ENCODE measurements around the gene PCLO.
"Not testable (repeated sequence)": the region's sequence is repeated elsewhere in the genome, so short reads cannot be mapped to it uniquely, and the experiment has no call there.

PCLO gene

DNA sequence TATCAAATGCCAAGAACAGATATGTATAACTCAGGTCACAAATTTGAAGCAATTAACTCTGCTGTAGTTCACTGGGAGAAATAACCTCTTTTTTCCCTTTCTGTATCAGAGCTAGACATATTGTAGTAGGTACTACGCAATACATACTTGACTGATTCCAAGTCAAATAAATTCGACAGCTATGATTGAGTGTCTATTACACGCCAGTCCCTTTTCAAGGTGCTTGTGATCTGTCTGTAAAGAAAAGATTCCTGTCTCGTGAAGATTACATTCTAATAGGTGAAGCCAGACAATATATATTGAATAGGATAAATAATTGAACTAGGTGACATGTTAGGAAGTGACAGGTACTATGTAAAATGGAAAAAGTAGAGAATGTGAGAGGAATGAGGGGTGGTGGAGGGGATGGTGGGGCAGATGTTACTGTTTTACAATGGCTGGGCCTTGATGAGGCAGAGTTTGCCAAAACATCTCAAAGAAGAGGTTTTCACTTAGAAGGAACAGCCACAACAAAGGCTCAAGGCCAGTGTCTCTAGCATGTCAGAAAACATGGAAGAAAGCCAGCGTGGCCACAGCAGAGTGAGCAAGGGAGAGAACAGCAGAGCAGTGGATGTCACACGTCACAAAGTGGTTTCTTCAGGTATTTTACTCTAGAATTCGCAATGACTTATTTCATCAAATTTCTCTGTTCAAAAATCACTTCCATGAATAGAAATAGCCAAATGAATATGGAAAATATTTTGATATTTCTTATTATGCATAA is 436.5 kb downstream of the PCLO start:
- no peak for DNase-seq

- no peak for DNase-seq
Observed at GRCh38 chr7:82723411-82723810, 439.3 kb downstream of the PCLO start.

GRCh38 chr7:82722946-82723345 is 439.7 kb downstream of the PCLO start:
- DNase-seq: no peak

GRCh38 chr7:82715344-82715743 is 447.3 kb downstream of the PCLO start:
- no peak for DNase-seq

GRCh38 chr7:82714883-82715282 is 447.8 kb downstream of the PCLO start:
- DNase-seq: peak; percentile 8

DNA sequence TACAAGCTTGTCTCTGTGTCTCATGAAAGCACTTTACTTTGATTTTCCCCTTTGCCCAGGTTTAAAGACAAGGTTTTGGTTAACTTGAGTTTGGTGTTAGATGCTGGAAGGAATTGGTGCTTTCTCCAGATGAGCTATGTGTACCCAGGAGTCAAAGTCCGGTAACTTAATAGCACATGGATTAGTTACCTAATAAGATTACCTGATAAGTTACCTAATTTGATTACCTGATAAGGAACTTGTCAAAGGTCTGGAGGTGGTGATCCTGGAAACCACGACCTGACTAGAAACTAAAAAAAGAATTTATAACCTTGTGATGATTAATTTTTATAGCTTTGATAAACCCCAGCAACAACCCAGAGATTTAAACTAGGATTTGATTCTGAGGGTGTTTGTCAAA is 449.2 kb downstream of the PCLO start:
- DNase-seq: no peak

DNA sequence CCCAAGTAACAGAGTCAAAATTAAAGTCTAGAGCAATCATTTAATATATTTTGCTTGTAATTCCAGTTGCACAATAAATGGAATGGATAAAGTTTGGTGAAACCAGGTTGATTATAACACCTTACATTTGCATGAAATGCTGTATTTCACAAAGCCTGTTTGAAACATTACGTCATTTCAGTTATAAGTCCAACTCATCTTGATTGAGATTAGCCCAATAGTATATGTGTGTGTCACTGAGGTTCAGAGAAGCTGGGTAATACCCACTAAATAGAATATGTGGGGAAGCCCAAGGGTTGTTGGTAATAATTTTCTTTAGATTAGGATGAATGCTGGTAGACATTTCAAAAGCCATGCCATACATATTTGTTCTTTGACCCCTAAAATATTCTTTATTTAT is 456.3 kb downstream of the PCLO start:
- not testable (repeated sequence) for DNase-seq

DNA sequence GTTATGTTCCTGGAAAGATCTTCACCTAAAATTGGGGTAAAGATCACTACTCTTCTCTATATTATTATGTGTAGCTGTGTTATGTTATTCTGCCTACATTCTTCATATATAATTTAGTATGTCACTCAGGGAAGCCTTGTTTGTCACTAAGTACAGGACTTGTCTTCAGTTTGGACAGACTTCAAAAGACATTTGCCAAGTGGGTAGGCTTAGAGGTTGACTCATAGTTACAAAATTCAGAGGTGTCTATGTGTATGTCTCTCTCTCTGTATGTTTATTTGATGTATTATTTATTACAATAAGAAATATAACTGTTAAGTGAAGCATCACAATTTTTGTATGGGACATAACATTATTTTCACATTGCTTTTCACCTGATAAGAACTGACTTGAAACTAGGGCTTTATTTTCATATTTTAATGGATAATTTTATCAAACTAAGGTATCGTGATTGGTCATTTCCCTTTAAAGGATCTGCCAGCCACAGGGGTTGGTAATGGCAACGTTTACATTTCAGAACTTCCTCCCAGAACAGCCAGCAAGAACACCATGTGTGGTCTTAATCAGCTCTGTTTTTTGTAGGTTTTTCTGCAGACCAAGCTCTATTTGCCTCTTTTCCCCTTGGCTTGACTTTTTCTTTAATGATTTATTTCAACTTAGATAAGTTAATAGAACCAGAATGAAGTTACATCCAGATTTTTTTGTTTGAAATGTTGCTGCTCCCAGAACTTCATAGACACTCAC is 457.0 kb downstream of the PCLO start:
- no peak for DNase-seq

GRCh38 chr7:82704121-82704520 is 458.6 kb downstream of the PCLO start:
- DNase-seq: no peak

Data from EL (cell line).